Measurements from ENCODE around the gene SPATA32.

SPATA32 gene

DNA sequence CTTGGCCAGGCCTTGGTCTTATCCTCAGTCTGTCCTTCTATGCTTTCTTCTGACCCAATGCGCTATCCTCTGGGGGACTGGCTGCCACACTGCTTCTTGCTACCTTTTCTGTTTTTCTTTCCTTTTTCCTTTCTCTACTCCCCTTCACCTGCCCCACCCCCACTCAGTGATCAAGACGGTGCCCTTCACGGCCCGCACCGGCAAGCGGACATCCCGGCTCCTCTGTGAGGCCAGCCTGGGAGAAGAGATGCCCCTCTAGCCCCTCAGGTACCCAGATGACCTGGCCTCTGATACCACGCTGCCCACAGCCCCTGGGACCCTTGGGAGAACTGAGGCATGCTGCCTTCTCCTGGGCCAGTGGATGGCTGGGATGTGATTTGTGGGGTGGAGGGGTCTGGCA, 15.6 kb downstream of the SPATA32 start:
- no peak for DNase-seq

DNA sequence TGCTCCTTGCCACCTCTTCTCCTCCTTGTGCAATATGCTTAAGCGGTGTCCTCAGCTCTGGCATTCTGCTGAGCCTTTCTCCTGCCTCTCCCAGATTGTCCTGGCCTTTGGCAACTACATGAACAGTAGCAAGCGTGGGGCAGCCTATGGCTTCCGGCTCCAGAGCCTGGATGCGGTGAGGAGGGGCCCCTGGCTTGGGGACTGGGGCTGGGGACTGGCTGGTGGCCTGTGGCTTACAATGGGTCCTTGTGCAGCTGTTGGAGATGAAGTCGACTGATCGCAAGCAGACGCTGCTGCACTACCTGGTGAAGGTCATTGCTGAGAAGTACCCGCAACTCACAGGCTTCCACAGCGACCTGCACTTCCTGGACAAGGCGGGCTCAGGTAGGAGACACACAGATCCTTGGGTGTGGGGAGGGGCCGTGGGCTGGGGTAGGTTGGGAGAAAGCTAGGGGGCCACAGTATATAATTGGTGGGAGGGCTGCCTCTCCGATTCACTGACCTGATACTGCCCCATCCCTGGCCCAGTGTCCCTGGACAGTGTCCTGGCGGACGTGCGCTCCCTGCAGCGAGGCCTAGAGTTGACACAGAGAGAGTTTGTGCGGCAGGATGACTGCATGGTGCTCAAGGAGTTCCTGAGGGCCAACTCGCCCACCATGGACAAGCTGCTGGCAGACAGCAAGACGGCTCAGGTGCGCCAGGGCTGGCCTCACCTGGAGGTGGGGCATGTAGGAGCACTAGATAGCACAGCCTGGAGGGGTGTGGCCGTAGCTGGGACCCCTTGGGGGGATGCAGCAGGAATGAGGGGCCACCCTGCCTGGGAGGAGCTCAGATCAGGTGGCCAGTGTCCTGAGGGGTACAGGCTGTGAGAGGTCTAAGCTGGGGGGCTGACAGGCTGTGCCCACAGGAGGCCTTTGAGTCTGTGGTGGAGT, 16.9 kb downstream of the SPATA32 start:
- DNase-seq: no peak

DNA sequence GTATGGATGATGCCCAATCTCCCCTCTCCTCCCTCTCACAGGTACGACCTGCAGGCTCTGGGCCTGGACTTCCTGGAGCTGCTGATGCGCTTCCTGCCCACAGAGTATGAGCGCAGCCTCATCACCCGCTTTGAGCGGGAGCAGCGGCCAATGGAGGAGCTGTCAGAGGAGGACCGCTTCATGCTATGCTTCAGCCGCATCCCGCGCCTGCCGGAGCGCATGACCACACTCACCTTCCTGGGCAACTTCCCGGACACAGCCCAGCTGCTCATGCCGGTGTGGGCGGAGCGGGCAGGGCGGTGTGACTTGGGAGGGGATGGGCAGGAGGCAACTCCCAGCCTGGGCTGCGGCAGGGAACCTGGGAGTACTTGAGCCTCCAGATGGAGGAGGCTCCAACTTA, 18.1 kb downstream of the SPATA32 start:
- DNase-seq: no peak

DNA sequence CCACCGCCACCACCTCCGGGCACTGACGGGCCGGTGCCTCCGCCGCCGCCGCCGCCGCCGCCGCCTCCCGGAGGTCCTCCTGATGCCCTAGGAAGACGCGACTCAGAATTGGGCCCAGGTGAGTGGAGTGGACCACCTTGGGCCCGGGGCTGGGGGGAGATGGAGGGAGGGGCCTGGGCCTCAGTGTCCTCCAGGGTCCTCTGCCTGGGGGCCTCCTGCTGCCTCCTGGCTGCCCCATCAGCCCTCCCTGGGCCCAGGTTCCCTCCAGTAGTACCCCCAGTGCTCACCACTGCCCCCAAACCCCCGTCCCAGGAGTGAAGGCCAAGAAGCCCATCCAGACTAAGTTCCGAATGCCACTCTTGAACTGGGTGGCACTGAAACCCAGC, 19.9 kb downstream of the SPATA32 start:
- no peak for DNase-seq

DNA sequence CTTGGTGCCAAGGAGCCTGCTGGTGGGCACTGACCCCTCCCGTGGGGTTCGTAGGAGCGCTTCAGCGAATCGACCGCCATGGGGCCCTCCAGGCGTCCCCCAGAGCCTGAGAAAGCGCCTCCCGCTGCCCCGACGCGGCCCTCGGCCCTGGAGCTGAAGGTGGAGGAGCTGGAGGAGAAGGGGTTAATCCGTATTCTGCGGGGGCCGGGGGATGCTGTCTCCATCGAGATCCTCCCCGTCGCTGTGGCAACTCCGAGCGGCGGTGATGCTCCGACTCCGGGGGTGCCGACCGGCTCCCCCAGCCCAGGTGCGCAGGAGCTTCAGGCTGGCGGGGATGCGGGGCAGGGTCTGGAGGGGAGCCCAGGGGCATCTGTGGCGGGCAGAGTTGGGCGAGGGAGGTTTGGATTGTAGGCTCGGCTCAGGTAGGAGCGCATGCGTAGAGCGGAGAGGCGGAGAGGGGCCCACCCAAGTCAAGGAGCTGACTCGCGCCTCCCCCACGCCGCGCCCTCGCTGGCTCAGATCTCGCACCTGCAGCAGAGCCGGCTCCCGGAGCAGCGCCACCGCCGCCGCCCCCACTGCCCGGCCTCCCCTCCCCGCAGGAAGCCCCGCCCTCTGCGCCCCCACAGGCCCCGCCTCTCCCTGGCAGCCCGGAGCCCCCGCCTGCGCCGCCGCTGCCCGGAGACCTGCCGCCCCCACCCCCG, 20.4 kb downstream of the SPATA32 start:
- no peak for DNase-seq

DNA sequence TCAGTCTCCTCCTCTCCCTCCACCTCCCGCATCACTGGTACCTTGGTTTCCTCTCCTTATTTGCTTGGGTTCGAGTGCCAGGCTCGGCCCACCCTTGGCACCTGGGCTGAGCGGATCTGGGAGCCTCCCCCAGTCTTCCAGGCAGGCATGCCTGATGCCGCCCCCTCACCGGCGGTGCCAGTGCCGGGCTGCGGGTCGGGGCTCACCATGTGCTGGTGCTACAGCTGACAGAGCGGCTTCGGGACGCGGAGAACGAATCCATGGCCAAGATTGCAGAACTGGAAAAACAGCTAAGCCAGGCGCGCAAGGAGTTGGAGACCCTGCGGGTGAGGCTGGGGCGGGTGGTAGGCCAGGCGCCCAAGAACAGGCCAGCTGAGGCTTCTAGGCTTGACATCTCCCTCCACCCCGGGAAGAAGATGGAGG, 21.0 kb downstream of the SPATA32 start:
- no peak for DNase-seq

DNA sequence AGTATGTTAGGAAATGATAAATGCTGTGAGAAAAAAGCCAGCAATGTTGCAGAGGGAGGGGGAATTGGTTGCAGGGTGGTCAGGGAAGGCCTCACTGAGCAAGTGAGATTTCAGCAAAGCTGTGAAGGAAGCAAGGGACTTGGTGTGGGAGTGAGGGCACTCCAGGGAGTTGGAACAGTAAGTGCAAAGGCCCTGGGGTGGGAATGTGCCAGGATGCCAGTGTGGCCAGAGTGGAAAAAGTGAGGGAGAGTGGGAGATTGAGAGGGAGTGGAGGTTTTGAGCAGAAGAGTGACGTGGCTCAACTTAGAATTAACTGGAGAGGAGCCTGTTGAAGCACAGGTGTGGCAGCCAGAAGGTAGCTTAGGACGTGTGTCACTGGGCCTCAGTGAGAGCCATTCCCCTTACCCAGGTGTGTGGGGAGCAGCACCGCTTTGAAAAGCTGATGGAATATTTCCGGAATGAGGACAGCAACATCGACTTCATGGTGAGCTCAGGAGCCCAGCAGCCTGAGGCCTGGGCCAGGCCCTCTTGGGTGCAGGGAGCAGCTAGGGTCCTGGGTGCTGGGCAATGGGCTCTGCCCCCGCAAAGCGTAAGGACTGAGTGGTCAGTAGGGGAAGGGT, 23.6 kb downstream of the SPATA32 start:
- DNase-seq: no peak

DNA sequence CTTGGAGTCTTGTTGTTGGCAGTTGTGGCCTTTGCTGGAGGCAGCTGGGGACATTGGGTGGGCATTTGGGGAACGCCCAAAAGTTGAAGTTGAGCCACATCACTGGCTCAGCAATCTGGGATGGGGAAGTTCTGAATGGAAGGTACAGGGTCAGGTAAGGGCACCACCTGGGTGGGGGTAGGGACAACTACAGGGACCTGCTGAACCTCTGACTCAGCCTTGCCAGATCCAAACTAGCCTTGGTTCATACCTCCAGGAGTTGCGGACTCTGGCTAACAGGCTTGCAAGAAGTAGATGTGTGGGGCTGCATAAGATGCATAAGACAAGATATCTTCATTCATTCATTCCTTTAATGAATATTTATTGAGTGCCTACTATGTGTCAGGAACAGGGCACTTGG, 24.2 kb downstream of the SPATA32 start:
- DNase-seq: no peak

DNA sequence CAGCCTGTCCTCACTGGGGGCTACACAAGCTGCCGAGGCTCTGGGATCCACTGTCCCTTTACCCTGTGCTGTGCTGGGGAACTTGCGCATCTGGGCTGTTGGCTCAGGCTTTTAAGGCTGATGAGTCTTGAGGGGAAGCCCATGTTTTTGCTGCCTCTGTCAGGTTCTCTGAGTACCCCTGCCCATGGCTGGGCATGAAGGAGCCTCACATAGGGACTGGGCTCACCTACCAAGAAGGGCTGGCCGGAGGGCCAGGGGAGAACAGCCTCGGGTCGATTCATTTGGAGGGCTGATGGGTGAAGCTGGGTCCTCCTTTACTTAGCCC, 25.6 kb downstream of the SPATA32 start:
- no peak for DNase-seq

DNA sequence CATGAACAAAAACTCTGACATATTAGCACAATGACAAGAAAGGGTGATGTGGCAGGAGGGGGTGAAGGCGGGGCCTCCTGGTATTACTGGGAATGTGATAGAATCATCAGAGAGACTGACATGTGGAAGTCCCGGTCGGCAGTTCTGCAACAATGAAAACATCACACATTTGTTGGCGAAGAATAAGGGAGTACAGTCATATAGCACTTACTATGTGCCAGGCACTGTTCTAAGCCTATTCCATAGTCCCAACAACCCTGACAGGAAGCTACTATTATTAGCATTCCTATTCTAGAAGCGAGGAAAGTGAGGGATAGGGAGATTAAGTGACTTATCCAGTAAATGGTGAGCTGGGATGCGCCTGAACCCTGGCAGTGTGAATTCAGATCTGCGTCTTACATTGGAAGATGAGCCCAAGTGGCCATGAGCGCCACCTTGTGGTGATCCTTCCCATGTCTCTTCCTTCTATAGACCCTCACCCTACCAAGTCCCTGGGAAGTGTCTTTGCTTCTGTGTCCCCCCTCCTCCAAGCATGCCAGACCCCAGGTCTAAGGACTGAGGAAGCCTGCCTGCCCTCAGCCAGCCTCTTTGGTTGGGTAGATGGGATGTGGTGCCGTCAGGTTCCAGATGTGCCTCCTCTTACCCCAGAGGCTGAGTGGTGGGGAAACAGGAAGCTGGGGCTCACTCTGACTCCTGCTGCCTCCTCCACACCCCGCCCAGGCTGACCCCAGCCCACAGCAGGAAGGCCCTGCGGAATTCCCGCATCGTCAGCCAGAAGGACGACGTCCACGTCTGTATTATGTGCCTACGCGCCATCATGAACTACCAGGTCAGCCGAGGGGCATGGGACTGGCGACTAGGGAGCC, 26.2 kb downstream of the SPATA32 start:
- peak; percentile 60 for DNase-seq

DNA sequence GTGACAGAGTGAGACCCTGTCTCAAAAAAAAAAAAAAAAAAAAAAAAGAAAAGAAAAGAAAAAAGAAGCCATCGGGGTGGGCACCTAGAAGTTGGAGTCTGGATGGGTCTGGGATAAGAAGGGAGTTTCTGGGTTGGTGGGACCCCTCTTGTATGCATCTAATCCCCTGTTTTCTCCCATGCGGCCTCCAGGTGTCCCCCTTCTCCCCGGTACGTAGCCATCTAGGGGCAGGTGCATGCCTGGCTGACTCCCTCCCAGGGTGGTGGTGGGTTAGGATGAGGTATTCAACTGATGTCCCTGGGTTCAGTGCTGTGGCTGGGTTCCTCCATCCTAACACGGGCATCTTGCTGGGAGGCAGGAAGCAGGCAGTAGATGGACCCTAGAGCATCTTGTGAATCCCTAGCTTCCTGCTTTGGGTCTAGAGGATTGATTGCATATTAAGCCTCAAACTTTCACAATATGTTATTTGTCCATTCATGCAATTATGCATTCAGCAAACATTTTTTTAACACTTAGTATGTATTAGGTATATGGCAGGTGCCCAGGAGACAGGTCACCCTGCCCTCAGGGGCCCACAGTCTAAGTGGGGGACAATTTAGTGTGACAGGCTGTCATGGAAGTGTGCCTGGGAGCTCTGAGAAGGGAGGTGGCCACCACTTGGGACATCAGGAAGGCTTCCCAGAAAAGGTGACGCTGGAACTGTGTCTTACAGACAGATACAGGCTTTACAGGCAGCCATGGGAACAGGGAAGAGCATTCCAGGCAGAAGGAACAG, 27.1 kb downstream of the SPATA32 start:
- DNase-seq: no peak

DNA sequence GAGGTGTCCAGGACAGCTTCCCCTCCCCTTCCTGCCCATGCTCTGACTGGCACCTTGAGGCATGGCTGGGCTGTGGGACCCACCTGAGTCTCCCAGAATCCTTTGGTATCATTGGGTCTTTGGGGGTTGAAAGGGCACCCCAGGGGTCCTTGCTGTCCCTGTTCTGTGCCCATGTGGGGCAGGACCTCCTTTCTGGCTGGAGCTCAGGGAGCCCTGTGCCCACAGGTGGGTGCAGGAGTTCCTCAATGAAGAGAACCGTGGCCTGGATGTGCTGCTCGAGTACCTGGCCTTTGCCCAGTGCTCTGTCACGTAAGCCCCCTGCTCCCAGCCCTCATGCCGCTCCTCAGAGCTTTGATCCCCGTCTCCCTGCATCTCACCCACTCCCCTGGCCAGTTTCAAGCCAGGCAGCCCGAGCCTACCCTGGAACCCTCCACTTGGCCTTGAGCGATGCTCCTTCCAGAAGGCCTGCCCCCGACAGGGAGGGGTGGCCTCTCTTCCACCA, 28.4 kb downstream of the SPATA32 start:
- no peak for DNase-seq

DNA sequence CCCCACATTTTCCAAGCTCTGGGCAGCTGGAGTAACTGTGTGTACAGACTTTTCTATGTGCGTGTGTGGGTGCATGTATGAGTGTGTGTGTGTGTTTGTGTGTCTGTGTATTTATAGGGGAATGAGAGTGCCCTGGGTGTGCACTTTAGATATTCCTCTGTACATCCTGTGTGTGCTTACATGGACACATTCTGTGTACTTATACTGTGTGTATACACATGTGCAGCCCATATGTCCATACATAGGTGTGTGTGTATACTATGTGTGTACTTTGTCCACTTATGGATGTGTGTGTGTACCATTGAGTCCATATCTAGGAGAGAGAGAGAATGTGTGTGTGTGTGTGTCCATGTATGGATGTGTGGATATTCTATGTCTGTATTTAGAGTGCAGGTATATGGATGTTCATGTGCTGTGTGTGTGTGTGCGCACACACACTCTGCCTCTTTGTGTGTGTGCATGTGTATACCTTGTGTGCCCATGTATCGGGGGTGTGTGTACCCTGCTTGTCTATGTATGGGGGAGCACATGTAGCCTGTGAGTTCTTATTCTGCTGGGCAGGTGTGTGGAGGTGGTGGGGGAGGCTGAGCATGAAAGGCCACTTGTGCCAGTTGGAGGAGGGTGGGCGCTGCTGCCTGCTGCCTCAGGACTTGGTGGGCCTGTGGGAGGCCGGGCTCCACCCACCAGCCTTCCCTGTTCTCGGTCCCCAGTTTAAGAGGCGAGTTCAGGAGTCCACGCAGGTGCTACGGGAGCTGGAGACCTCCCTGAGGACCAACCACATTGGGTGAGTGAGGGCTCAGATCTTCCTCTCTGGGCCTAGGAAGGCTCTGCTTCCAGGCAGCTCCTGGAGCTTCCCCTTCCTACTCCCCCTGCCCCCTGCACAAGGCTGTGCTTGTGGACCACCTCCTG, 29.1 kb downstream of the SPATA32 start:
- DNase-seq: no peak

DNA sequence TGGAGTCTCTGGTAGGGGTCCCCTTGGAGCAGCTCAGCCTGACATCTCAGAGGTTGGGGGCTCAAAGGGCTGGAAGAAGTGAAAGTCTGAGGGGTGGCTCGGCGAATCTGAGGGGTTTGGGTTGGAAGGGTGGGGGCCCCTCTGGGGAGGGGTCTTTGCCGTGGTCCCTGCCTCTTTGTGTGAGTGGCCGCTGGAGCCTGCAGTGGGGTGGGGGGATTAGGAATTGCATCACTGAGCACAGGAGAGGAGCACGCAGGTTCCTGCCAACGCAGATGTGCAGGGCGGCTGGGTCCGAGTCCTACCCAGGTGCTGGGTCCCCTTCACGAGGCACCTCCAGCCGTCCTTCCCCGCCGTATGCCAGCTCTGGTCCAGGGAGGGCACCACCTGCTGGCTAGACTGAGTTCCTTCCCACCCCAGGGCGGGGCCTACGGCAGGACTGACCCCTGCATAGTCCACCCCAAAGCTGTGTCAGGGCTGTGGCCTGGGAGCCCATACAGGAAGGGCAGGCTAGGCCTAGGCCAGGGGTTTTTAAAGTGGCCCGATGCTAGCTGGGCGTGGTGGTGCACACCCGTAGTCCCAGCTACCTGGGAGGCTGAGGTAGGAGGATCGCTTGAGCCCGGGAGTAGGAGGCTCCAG, 30.3 kb downstream of the SPATA32 start:
- no peak for DNase-seq

DNA sequence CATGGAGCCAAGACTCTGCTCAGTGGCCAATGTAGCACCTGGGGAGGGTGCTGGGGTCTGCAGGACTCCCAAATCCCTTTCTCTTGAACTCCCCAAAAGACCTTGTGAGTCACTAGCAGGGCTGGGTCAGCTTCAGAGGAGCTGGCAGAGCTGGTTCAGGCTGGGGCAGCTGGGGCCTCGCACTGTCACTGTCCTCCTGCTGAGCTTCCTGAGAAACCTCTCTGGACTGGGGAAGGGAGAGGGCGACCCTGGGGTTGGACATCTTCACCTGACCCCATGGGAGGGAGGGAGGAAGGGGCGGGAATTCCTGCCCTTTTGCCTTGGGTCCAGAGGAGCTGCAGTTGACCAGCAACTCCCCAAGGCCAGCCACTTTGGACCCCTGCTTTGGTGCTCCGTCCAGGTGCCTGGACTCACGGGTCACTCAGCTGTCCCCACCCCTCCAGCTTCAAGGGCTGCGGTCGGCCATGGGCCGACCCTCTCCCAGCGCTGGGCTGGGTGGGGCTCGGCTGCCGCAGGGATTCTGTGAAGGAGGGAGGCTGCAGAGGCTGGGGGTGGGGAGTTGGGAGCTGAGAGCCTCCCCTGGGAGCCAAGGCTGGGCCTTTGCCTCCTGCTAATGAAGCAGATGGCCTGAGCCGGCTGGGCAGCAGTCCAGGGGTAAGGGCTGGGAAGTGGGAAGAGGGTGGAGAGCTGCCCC, 31.0 kb downstream of the SPATA32 start:
- DNase-seq: peak; percentile 33

DNA sequence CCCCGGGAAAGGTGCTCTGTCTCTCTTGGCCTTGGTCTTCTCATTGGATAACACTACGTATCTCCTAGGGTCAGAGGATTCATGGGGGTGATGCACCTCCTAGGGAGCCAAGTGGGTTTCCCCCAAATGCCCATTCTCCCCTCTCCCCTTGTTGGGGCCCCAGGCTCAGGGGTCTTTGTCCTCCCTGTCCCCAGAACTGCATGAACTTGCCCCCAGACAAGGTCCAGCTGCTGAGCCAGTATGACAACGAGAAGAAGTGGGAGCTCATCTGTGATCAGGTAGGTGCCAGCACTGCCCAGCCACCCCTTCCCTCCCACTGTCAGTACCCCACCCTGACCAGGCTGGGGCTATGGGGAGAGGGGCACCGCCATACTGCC, 31.5 kb downstream of the SPATA32 start:
- DNase-seq: no peak

DNA sequence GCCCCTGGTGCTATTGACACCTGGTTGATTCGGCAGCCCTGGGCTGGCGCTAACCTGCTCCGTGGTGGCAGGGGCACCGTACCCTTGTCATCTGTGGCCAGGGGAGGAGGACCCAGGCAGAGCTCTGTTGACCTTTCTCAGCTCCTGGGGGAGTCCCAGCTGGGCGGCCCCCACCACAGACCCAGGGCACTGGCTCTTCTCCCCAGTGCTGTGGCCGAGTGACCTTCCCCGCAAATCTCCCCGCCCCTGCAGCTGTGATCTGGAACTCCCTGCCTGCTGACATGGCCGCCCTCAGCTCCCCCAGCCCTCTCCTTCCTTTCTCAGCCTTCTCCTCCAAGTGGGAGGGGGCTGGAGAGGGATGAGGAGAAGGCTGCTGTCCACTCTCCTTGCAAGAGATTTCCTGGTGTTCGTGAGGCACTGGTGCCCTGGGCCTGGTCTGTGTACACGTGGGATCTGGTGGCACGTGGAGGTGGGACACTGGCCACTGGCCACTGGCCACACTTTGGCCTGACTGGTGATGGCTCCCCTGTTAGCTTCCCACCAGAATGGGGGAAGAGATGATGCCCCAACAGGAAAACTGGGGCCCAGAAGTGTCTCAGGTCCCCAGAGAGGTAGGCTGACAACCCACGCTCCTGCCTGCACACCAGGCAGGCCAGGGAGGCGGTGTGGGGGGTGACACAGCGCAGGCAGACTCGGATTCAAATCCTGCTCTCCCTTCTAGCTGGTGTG, 32.0 kb downstream of the SPATA32 start:
- DNase-seq: no peak

DNA sequence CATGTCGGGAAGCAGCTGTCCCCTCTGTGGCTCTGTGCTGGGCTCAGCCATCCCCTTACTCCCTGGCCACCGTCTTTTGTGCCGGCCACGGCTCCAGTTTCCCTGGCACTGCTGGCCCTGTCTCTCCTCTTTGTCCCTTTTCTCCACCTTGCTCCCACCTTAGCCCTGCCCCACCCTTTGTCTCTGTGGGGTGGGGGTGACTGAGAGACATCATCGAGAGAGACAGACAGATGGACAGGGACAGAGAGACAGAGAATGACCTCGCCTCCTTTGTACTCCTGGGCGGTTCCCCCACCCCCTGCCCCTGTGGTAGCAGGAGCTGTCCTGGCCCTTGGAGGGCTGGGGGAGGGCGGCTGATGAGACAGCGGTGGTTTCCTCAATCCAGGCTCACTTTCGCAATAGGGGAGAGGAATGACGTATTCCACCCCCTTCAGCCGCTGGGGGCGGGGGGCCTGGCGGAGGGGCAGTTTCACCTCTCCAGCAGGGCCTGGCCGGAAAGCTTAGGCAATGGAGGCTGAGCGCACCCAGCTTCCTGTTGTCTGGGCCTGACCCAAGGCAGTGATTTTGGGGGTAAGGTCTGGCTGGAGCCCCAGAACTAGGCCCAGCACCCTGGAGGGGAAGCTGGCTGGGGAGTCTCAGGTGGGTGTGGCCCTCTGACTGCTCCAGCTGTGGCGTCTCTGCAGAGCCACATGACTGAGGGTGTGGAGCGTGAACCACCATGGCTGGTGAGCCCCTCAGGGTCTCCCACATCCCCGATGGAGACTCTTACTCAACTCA, 32.9 kb downstream of the SPATA32 start:
- peak; percentile 69 for DNase-seq
